NOMO-1 (cell line): Measurements from ENCODE around the gene PDE3A.
"Not testable (repeated sequence)": the region's sequence is repeated elsewhere in the genome, so short reads cannot be mapped to it uniquely, and the experiment has no call there.

Experiments used
- DNase-seq, 2 experiments: peaks; one replicate each; lab custom pipeline; 2025; ENCODE audit not compliant: unreplicated experiment in 2 of 2; lab: John Stamatoyannopoulos, UW

PDE3A gene

GRCh38 chr12:20546267-20546666 is 177.9 kb downstream of the PDE3A start:
- DNase-seq, result no peak

GRCh38 chr12:20547816-20548575 is 179.7 kb downstream of the PDE3A start:
- no peak for DNase-seq

DNA sequence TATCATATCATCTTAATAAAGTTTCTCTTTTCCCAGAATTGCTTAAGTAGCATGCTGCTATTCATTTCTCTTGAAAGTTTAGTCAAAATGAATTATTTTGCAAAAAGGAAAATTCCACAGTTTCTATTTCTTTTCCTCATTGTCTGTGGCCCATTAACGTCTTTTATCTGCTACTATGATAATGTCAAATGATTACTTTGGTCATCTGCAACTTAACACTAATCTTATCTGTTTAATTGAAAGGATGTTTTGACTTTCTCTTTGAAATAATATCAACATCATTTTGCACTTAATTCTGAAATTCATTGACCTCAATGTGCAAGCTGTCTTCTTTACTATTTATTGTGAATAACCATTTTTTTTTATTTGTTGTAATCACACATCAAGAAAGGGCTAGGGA is 180.3 kb downstream of the PDE3A start:
- DNase-seq, result no peak

- no peak for DNase-seq
These were observed 180.9 kb downstream of the PDE3A start for GRCh38 chr12:20549108-20549719.

GRCh38 chr12:20551742-20552442 is 183.6 kb downstream of the PDE3A start:
- DNase-seq, result not testable (repeated sequence)

- not testable (repeated sequence) for DNase-seq
These were observed 184.2 kb downstream of the PDE3A start for GRCh38 chr12:20552586-20552985.

DNA sequence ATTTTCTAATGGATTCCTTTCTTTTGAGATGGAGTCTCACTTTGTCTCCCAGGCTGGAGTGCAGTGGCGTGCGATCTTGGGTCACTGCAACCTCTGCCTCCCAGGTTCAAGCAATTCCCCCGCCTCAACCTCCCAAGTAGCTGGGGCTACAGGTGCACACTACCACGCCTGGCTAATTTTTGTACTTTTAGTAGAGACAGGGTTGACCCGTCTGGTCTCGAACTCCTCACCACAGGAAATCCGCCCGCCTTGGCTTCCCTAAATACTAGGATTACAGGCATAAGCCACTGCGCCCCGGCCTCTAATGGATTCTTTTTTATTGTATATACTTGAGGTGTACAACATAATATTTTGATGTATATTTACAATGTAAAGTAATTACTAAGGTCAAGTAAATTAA is 186.7 kb downstream of the PDE3A start:
- DNase-seq, result no peak

- no peak for DNase-seq
These were observed 187.4 kb downstream of the PDE3A start for GRCh38 chr12:20555771-20556170.

DNA sequence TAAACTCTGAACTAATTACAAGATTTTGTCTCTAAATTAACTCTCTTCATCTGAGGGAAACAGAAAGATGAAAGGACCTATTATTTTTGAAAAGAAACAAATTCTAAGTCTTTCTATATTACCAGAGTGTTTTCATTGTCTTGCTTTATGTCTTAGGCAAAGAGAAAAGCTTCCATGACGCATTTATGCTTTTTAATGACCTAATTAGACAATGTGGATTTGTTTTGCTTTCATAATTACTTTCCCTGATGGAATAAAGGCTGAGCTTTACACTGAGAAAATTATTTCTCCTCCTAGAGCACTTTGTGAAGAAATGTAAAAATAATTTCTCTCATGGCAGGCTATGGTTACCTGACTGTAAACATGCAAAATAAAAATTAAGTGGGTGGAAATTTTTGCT is 188.8 kb downstream of the PDE3A start:
- DNase-seq, result no peak

DNA sequence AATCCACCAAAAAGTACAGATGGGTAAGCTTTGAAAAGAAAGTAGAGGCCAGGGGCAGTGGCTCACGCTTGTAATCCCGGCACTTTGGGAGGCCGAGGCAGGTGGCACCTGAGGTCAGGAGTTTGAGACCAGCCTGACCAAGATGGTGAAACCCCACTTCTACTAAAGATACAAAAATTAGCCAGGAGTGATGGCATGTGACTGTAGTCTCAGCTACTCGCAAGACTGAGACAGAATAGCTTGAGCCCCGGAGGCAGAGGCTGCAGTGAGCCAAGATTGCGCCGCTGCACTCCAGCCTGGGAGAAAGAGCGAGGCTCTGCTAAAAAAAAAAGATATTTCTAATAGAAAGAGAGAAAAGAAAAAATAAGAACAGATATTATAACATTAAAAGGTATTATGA is 192.6 kb downstream of the PDE3A start:
- DNase-seq, result no peak

DNA sequence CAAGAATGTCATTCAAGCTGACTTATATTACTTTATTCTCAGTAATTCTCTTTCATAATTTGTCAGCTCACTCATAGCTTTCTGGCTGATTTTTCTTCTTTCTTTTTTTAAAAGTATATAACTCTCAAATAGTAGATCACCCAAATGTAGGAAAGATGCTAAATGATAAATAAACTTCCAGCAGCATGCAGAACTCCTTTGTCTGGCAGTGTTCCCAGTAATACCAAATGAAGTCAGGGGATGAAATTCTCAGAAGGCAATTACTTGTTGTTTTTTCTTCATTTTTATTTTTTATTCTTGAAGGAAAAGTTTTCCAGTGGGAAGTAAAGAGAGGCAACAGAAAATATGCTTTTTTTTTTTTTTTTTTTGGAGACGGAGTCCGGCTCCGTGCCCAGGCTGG is 193.5 kb downstream of the PDE3A start:
- no peak for DNase-seq

- DNase-seq, result no peak
These were observed 199.1 kb downstream of the PDE3A start for GRCh38 chr12:20567413-20567812.

DNA sequence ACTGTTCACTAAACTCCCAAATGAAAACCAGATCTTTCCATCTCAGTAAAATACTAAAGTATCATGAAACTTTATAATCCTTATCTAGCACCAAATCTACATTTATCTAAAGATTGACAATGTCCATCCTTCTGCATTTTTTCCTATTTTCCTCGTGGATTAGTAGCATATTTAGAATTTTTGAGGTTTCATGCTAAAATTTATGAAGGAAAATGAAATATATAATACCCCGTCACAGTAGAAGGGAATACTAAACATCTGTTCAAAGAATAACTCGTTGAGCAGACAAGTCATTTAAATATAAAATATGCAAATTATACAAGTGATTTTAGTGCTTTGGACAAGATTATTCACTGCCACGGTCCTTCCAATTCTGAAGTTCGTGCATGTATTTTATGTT is 204.1 kb downstream of the PDE3A start:
- DNase-seq, result no peak

- DNase-seq, result no peak
These were observed 208.2 kb downstream of the PDE3A start for GRCh38 chr12:20576528-20576927.

DNA sequence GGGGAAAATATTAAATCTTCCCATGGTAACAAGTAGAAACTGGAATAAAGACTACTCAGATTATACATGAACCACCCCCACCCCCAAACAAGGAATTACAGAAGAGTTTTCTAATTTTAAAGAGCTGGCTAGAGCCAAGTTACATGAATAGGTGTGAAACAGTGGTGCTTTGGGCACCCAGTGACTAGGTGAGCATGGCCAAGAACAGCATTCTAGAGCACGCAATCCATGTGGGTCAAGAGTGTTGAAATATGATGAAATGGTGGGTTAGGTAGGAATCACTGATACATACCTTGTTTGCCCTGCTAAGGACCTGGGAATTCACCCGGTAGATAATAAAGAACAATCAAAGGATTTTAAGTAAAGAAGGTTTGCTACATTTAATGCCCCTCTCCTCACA is 208.7 kb downstream of the PDE3A start:
- DNase-seq, result no peak

- no peak for DNase-seq
These were observed 209.8 kb downstream of the PDE3A start for GRCh38 chr12:20578142-20578541.

DNA sequence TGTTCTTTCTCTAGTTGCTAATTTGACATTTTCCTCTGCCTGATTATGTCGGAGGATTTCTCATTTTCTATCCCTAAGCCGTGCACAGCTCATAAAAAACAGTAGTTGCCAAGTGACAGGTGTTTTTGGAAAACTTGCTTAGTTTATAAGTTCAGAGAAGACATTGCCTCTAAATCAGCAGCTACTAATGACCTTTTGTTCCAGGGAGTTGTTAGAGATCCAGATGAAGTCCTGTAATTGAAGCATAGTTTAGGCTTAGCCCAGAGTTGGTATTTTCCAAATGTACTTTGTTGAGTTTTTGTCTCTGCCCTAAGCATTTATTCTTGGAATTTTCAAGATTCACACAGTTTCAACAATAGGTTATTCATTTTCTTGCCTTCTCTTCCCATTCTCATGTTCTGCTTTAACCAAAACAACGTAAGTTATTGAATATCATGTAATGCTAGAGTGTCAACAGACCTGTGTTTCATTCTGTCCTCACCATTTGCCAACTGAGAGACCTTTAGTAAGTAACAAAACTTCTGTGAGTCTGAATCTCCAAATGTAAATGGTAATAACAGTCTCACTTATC is 216.8 kb downstream of the PDE3A start:
- DNase-seq, result no peak

DNA sequence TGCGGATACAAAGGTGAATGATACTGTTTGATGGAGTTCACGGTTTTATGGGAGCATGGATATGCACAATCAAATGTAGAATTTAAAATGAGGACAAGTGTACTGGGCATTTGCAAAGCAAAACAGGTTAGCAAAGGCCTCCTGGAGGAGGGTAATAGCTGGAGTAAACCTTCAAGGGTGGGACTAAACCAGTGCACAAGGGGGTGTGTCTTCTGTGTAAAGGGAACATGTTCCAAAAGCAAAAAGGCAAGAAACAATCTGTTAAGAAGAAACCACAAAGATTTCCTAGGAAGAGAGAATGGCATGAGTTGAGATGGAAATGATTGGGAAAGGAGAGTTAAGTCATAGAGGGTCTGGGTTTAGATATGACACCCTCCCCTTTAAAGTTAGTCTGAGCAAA is 217.6 kb downstream of the PDE3A start:
- no peak for DNase-seq

- no peak for DNase-seq
These were observed 219.7 kb downstream of the PDE3A start for GRCh38 chr12:20588042-20588441.

GRCh38 chr12:20590570-20590969 is 222.2 kb downstream of the PDE3A start:
- no peak for DNase-seq

DNA sequence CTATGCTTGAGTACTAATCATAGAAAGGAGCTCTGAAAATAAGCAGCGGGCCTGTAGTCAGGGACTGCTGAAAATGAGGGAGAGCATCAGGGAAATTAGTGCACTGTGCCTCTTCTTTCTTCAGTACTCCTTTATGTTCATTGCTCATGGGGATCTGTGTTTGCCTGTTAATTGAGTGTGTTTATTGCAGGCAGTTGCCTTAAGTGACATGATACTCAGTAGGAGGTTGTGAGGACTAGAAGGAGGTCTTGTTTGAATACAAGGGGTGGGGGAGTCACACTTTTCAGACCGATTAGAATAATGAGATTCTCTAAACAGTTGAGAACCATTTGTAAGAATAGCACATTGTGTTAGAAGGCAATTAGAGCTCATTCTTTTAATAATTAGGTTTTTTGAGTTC is 224.2 kb downstream of the PDE3A start:
- no peak for DNase-seq

- no peak for DNase-seq
These were observed 225.3 kb downstream of the PDE3A start for GRCh38 chr12:20593611-20594010.
